ENCODE results near the gene CNEP1R1. TPM values are rescaled to one million over a fixed set of nuclear protein-coding genes. Genes with fewer than 3 reads are reported as not detected.

Gene CNEP1R1
- total RNA-seq, 1 experiment from 2014 or later = 47.2 TPM

- in situ Hi-C loops (cut with HindIII; ENCODE audit: low pct_unique_long_range_greater_than_20kb, low sequenced_read_pairs) = no loop called here
Measured at GRCh38 chr16:50047864-50048263, 22.8 kb downstream of the CNEP1R1 start.

GRCh38 chr16:50050802-50051201, 25.8 kb downstream of the CNEP1R1 start:
- in situ Hi-C loops (cut with HindIII; ENCODE audit: low pct_unique_long_range_greater_than_20kb, low sequenced_read_pairs) = no loop called here
- DNase-seq (ENCODE audit: low read depth) = no peak

More at GRCh38 chr16:50047864-50048263, 22.8 kb downstream of the CNEP1R1 start:
- DNase-seq (ENCODE audit: low read depth) = no peak

GRCh38 chr16:50056226-50056625, 31.2 kb downstream of the CNEP1R1 start:
- no peak for DNase-seq (ENCODE audit: low read depth)
- in situ Hi-C loops (cut with HindIII; ENCODE audit: low pct_unique_long_range_greater_than_20kb, low sequenced_read_pairs) = no loop called here

GRCh38 chr16:50058091-50058771, 33.2 kb downstream of the CNEP1R1 start:
- no peak for DNase-seq (ENCODE audit: low read depth)
- in situ Hi-C loops (cut with HindIII; ENCODE audit: low pct_unique_long_range_greater_than_20kb, low sequenced_read_pairs) = no loop called here

DNA sequence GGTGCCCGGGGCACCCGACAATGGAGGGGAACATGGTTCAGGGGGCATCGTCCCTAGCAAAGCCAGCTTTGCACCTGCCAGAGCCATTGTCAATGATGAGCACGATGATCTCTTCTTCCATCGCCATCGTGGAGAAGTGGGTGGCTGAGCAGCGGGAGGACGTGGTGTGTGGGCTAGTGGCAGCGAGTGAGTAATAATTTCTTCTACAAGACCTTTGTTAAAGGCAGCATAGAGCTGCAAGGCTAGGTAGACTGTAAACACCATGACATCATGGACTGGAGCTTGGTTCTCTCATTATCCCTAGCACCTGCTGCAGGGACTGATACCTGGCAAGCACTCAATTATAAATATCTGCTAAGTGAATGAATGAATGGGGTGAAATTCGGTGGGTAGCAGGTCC, 34.1 kb downstream of the CNEP1R1 start:
- in situ Hi-C loops (cut with HindIII; ENCODE audit: low pct_unique_long_range_greater_than_20kb, low sequenced_read_pairs) = no loop called here
- no peak for DNase-seq (ENCODE audit: low read depth)

- in situ Hi-C loops (cut with HindIII; ENCODE audit: low pct_unique_long_range_greater_than_20kb, low sequenced_read_pairs) = no loop called here
- no peak for DNase-seq (ENCODE audit: low read depth)
Measured at GRCh38 chr16:50059669-50060068, 34.6 kb downstream of the CNEP1R1 start.

- in situ Hi-C loops (cut with HindIII; ENCODE audit: low pct_unique_long_range_greater_than_20kb, low sequenced_read_pairs) = no loop called here
- no peak for DNase-seq (ENCODE audit: low read depth)
Measured at GRCh38 chr16:50061326-50061725, 36.3 kb downstream of the CNEP1R1 start.

- in situ Hi-C loops (cut with HindIII; ENCODE audit: low pct_unique_long_range_greater_than_20kb, low sequenced_read_pairs) = no loop called here
- no peak for DNase-seq (ENCODE audit: low read depth)
Measured at GRCh38 chr16:50065241-50065623, 40.2 kb downstream of the CNEP1R1 start.

GRCh38 chr16:50065624-50066481, 40.8 kb downstream of the CNEP1R1 start, which contains the start of gene HEATR3:
Gene HEATR3 (plus strand): TSS chr16:50065970. CDS start chr16:50066132, 162 bp downstream.
- in situ Hi-C loops (cut with HindIII; ENCODE audit: low pct_unique_long_range_greater_than_20kb, low sequenced_read_pairs) = no loop called here
- DNase-seq (ENCODE audit: low read depth) = peak; percentile 73

DNA sequence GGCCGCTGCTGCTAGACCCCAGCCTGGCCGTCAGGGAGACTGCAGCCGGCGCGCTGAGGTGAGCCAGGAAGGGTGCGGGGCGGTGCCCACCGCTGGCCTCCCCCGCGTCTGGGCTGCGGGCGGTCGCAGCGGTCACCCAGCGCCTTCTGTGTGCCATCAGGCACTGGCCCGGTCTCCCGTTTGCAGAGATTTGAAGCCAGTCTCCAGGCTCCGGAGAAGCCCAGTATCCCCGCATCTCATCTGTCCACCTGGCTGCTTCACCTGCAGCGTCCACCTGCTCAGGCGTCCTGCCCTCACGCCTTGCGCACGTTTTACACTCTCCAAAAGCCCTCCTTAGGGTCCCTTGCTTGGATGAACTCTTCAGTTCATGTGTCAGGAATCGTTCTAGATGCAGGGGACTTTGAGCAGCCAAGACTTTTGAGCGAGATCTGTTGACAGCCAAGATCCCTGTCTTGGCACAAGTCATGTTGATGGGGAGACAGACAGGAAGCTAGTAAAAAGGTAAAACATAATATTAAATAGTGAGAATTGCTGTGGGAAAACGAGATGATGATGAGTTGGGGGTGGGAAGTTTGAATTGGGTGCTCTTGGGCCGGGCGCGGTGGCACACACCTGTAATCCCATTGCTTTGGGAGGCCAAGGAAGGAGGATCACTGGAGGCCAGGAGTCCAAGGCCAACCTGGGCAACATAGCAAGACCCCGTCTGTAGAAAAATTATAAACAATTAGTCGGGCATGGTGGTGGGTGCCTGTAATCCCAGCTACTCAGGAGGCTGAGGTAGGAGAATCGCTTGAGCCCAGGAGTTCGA, 41.7 kb downstream of the CNEP1R1 start:
- in situ Hi-C loops (cut with HindIII; ENCODE audit: low pct_unique_long_range_greater_than_20kb, low sequenced_read_pairs) = no loop called here
- no peak for DNase-seq (ENCODE audit: low read depth)

DNA sequence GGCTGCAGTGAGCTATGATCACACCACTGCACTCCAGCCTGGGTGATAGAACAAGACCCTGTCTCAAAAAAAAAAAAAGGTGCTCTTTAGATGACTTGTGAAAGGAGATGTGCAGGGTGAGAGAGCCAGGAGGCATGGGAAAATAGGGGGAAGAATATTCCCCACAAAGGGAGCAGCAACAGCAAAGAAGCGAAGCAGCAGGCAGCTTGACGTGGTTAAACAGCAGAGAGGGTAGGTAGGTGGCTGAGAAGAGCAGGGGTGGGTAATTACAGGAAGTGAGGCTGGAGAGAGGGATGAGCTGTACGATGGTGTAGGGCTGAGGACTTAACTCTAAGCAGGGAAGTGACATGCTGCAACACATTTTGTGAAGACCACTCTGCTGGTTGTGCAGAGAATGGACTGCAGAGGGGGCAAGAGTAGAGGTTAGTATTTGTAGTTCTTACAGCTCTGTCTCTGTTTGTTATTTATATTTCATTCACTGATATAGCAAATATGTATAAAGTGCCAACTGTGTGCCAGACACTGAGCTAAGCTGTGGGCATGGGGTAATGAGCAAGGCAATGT, 42.3 kb downstream of the CNEP1R1 start:
- in situ Hi-C loops (cut with HindIII; ENCODE audit: low pct_unique_long_range_greater_than_20kb, low sequenced_read_pairs) = no loop called here
- DNase-seq (ENCODE audit: low read depth) = peak; percentile 41

GRCh38 chr16:50068550-50068949, 43.5 kb downstream of the CNEP1R1 start:
- DNase-seq (ENCODE audit: low read depth) = no peak
- in situ Hi-C loops (cut with HindIII; ENCODE audit: low pct_unique_long_range_greater_than_20kb, low sequenced_read_pairs) = no loop called here

DNA sequence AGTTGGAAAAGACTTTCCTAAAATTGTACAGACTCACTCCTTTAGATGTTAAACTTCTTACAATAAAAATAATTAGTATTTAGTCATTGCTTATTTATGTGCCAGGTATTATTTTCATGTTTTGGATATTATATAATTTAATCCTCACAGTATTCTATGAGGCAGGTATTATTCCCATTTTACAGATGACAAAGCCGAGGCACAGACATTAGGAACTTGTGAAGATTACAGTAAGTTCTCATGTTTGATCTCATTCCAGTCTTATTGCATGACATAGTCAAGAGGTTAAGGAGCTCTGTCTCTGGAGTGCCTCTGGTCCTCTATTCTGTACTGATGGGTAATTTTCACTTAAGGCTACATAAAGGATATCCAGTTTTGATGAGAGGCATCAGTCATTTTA, 44.0 kb downstream of the CNEP1R1 start:
- no peak for DNase-seq (ENCODE audit: low read depth)
- in situ Hi-C loops (cut with HindIII; ENCODE audit: low pct_unique_long_range_greater_than_20kb, low sequenced_read_pairs) = no loop called here

GRCh38 chr16:50071075-50071671, 46.1 kb downstream of the CNEP1R1 start:
- in situ Hi-C loops (cut with HindIII; ENCODE audit: low pct_unique_long_range_greater_than_20kb, low sequenced_read_pairs) = no loop called here
- no peak for DNase-seq (ENCODE audit: low read depth)

DNA sequence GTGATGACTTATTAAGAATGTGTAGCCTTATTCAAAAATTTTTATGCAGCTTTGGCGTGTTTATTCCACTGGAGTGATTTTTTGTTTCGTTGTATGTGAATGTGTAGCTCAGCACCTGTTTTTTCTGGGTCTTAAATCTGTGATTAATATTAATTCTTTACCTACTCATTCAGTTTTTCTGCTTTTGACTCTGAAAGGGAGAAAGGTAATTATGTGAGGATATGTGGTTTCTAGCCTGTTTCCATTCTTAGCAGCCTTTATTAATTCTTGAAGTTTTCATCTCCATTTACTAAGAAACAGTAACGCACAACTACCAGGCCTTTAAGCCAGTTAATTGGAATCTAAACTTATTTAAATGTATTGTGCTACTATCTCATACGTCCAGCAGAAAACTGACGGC, 47.7 kb downstream of the CNEP1R1 start:
- in situ Hi-C loops (cut with HindIII; ENCODE audit: low pct_unique_long_range_greater_than_20kb, low sequenced_read_pairs) = no loop called here
- DNase-seq (ENCODE audit: low read depth) = no peak

DNA sequence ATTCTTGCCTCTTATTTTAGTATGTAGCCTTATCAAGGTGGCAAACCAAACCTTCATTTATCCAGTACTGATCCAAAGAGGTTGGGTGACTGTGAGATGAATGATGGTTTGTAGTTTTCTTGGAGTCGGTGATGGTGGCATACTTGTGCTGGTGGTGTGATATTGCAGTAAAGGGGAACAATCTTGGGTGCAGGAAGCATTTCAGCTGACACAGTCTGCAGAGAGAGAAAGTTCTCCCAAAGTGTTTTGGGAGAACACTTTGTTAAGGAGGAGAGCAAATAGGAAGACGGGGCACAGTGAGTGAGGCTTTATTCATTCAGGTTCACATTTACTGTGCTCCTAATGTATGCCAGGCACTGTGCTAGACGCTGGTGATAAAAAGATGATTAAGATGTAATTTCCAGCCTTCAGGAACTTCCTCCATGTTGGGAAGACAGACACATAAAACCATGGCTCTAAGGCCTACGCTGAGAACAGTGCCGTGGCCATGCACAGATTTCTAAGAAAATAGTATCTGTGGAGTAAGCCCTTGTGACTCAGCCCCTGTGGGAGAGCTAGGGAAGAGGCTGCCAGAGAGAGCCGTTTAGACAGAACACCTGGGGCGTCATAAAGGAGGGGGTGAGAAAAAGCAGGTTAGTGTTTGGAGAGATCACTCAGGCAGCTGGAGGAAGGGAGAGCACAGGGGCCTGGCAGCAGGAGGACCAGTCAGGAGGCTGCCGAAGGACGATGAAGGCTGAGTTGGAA, 54.5 kb downstream of the CNEP1R1 start:
- no peak for DNase-seq (ENCODE audit: low read depth)
- in situ Hi-C loops (cut with HindIII; ENCODE audit: low pct_unique_long_range_greater_than_20kb, low sequenced_read_pairs) = no loop called here

- DNase-seq (ENCODE audit: low read depth) = no peak
- in situ Hi-C loops (cut with HindIII; ENCODE audit: low pct_unique_long_range_greater_than_20kb, low sequenced_read_pairs) = no loop called here
Measured at GRCh38 chr16:50081428-50082018, 56.5 kb downstream of the CNEP1R1 start.
